Measurements from ENCODE around the gene TSC22D2.
A peak's percentile ranks its signal among the peaks of the same experiment; 100 is the strongest.

The TSC22D2 gene

DNA sequence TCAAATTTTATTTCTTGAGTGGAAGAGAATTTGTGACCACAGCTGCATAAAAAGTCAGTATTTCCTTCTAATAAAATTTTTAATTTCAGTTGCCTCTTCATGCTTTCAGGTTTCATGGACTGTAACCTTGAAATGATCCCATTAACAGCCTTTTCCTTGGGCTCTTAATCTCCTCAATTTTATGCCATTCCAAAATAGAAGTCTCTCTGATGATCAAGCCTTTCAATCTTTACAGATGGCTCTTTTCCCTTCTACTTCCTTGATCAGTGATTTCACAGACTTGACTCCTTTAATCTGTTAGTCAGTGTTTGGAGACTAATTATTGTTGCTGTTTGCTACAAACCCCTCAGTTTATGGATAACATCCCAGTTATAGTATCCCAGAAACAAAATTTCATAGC lies 11.9 kb downstream of the TSC22D2 start:
- no peak overlapping the region for H3K4me3 Mint-ChIP-seq
- H3K27me3 Mint-ChIP-seq (ENCODE audit: low read depth, poor library complexity): no peaks in the 10 kb centered on the region
- H3K9me3 Mint-ChIP-seq: no peaks in the 10 kb centered on the region
- no peak for DNase-seq
- TF ChIP-seq, protein P1, sequence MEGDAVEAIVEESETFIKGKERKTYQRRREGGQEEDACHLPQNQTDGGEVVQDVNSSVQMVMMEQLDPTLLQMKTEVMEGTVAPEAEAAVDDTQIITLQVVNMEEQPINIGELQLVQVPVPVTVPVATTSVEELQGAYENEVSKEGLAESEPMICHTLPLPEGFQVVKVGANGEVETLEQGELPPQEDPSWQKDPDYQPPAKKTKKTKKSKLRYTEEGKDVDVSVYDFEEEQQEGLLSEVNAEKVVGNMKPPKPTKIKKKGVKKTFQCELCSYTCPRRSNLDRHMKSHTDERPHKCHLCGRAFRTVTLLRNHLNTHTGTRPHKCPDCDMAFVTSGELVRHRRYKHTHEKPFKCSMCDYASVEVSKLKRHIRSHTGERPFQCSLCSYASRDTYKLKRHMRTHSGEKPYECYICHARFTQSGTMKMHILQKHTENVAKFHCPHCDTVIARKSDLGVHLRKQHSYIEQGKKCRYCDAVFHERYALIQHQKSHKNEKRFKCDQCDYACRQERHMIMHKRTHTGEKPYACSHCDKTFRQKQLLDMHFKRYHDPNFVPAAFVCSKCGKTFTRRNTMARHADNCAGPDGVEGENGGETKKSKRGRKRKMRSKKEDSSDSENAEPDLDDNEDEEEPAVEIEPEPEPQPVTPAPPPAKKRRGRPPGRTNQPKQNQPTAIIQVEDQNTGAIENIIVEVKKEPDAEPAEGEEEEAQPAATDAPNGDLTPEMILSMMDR (IDR thresholded peaks at IDR 0.05): no peak
- peaks cover 62% of the 10 kb centered on the region for H3K4me1 Mint-ChIP-seq
- peaks cover 38% of the 10 kb centered on the region for H3K36me3 Mint-ChIP-seq (ENCODE audit: low read depth)
- H3K27ac Mint-ChIP-seq: peak overlapping the region; percentile 5

DNA sequence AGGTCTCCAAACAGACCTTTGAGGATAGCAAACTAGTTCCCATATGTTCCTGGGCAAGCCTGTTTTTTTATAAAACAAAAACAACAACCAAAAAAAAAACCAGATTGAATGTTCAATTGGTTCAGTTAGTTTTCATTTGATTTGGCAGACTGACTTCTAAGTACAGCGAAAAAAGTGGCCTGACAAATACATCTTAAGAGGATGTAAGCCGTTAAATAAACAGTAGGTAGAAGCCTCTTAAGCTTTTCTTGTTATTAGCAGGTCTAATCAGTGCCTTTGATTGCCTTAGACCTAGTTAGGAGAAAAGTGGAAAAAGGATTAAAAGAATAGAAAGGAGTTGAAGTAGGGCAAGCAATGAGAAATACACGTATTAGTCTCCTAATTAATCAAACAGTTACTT lies 13.2 kb downstream of the TSC22D2 start:
- TF ChIP-seq, protein P1 (IDR thresholded peaks at IDR 0.05): no peak
- DNase-seq: no peak
- H3K27me3 Mint-ChIP-seq (ENCODE audit: low read depth, poor library complexity): no peaks in the 10 kb centered on the region
- H3K27ac Mint-ChIP-seq: peak overlapping the region; percentile 64
- peaks cover 38% of the 10 kb centered on the region for H3K36me3 Mint-ChIP-seq (ENCODE audit: low read depth)
- peaks cover 56% of the 10 kb centered on the region for H3K4me1 Mint-ChIP-seq
- H3K4me3 Mint-ChIP-seq: no peak overlapping the region
- no peaks in the 10 kb centered on the region for H3K9me3 Mint-ChIP-seq

DNA sequence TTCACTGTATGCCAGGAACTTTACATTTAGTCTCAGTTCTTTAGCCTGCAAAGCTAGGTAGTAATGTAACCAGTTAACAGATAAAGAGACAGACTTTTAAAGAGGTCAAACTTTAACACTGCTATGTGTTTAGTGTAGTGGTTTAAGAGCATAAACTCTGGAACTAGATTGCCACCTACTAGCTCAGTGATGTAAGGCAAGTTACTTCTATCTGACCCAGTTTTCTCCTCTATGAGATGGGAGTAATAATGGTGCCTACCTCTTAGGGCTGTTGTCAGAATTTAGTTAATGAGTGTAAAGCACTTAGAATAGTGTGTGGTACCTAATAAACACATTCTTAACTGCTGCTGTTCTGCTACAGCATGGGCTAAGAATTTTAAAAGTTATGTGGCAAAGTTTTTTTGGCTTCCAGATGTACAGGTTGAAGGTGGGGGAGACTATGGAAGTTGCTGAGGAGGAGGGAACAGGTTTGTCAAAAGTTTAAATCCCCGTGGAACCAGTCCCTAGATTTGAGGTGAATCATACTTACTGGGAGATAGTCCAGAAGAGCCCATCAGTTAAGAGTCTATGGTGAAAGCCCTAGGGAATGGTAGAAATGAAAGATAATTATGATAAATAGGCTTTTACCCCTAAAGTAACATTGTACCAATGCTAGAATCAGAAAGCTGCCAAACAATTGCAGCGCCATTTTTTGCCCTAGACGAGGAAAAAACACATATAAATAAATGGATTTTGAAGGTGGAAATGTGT lies 13.9 kb downstream of the TSC22D2 start:
- no peak overlapping the region for H3K4me3 Mint-ChIP-seq
- H3K27ac Mint-ChIP-seq: peak overlapping the region; percentile 64
- DNase-seq: no peak

DNA sequence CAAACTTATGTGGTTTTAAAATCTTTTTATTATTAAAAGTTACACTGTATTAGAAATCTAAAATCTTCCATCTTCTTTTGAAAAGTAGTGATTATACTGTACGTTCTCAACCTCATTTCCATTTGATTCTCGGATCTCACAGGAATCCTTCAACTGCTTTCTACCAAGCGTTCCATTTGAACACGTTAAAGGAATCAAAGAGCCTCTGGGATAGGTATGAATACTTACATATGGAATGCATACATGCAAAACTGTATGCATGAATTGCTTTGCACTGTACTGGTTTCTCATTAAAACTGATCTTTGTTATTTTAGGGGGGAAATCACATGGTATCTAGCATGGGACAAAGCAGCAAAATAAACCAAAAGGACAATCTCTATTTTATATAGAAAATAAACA lies 14.8 kb downstream of the TSC22D2 start:
- no peaks in the 10 kb centered on the region for H3K9me3 Mint-ChIP-seq
- no peak overlapping the region for H3K27ac Mint-ChIP-seq
- H3K4me3 Mint-ChIP-seq: no peak overlapping the region
- peaks cover 38% of the 10 kb centered on the region for H3K36me3 Mint-ChIP-seq (ENCODE audit: low read depth)
- H3K4me1 Mint-ChIP-seq: peaks cover 56% of the 10 kb centered on the region
- H3K27me3 Mint-ChIP-seq (ENCODE audit: low read depth, poor library complexity): no peaks in the 10 kb centered on the region
- no peak for DNase-seq
- TF ChIP-seq, protein P1 (IDR thresholded peaks at IDR 0.05): no peak

More for the DNA sequence above, 13.9 kb downstream of the TSC22D2 start:
- TF ChIP-seq, protein P1 (IDR thresholded peaks at IDR 0.05): no peak
- H3K9me3 Mint-ChIP-seq: no peaks in the 10 kb centered on the region
- H3K4me1 Mint-ChIP-seq: peaks cover 57% of the 10 kb centered on the region
- peaks cover 41% of the 10 kb centered on the region for H3K36me3 Mint-ChIP-seq (ENCODE audit: low read depth)
- no peaks in the 10 kb centered on the region for H3K27me3 Mint-ChIP-seq (ENCODE audit: low read depth, poor library complexity)

DNA sequence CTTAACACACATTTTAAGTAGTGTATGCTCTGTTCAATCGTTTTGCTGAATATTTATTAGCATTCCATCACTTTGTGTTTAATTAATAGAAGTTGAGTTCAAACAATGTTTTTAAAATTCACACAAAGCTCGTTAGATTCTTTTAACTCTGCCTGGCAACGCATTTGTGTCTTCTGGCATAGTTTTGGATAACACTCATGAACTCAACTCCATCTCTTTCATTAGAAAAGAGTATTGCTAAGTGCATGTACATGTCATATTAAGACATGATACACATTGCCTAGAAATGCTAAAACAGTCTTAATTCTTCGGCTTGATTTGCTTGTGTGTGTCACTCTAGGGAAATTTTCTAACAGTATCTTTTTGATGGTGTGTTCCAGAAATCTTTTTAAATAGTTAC lies 15.7 kb downstream of the TSC22D2 start:
- peaks cover 42% of the 10 kb centered on the region for H3K36me3 Mint-ChIP-seq (ENCODE audit: low read depth)
- H3K4me3 Mint-ChIP-seq: no peak overlapping the region
- no peak overlapping the region for H3K27ac Mint-ChIP-seq
- no peaks in the 10 kb centered on the region for H3K27me3 Mint-ChIP-seq (ENCODE audit: low read depth, poor library complexity)
- no peaks in the 10 kb centered on the region for H3K9me3 Mint-ChIP-seq
- no peak for DNase-seq
- H3K4me1 Mint-ChIP-seq: peaks cover 53% of the 10 kb centered on the region
- TF ChIP-seq, protein P1 (IDR thresholded peaks at IDR 0.05): no peak

DNA sequence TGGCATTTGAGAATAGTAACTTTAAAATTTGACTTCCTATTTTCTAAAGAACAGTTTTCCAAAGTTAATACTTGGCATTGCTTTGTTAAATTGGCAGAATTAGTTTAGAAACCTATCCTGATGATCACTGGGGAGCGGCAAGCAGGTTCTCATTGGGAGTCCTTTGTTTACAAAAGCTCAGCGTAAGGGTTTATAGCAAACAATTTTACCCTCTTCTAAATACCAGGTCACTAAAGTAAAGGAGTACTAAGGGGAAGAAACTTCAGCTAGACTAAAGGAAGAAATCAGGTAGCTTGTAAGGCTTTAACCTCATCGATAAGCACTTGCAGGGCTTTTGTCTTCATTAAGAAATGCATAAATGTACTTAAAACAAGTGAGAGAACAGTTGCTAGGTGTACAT lies 18.2 kb downstream of the TSC22D2 start:
- peaks cover 43% of the 10 kb centered on the region for H3K4me1 Mint-ChIP-seq
- no peak overlapping the region for H3K4me3 Mint-ChIP-seq
- H3K36me3 Mint-ChIP-seq (ENCODE audit: low read depth): peaks cover 52% of the 10 kb centered on the region
- no peak for DNase-seq
- H3K27ac Mint-ChIP-seq: no peak overlapping the region
- TF ChIP-seq, protein P1 (IDR thresholded peaks at IDR 0.05): no peak
- no peaks in the 10 kb centered on the region for H3K27me3 Mint-ChIP-seq (ENCODE audit: low read depth, poor library complexity)
- H3K9me3 Mint-ChIP-seq: no peaks in the 10 kb centered on the region
